Mesothelial cell of epicardium (in vitro differentiated cells): Measurements from ENCODE around the gene MAP3K1. TPM values are rescaled to one million over a fixed set of nuclear protein-coding genes. Genes with fewer than 3 reads are reported as not detected.

Source experiments
- DNase-seq, 2 experiments: peaks; one replicate each; pipeline ENCODE4 v3.0.0; 2021; ENCODE audit warnings: low spot score in 2 of 2; ENCODE audit not compliant: unreplicated experiment in 2 of 2
- H3K27ac Mint-ChIP-seq: 2 replicates; pipeline ENCODE4 v1.8.0; 2021; ENCODE audit warnings: mixed read lengths
- H3K27me3 Mint-ChIP-seq: 2 replicates; pipeline ENCODE4 v1.8.0; 2021; ENCODE audit warnings: low read depth, mixed read lengths
- H3K36me3 Mint-ChIP-seq: 2 replicates; pipeline ENCODE4 v1.8.0; 2021; ENCODE audit warnings: mixed read lengths
- H3K4me1 Mint-ChIP-seq: 2 replicates; pipeline ENCODE4 v1.8.0; 2021; ENCODE audit warnings: mixed read lengths
- H3K4me3 Mint-ChIP-seq: 2 replicates; pipeline ENCODE4 v1.8.0; 2021; ENCODE audit warnings: mild to moderate bottlenecking, moderate library complexity, mixed read lengths
- H3K9me3 Mint-ChIP-seq: 2 replicates; pipeline ENCODE4 v1.8.0; 2021; ENCODE audit warnings: mixed read lengths
- total RNA-seq: library from RNA; stranded (reverse); gene quantifications from 3 replicates; pipeline ENCODE4 v1.2.1, GENCODE V29; 2021
- TF ChIP-seq, protein P1 (sequence below): fragments of 200-600 bp; sonication (generic); IDR thresholded peaks from one replicate; pipeline ENCODE4 v1.5.0; 2021; ENCODE audit warnings: antibody characterized with exemption; ENCODE audit not compliant: unreplicated experiment

Gene MAP3K1
- total RNA-seq, 1 donor from 2014 or later, result 54.8 TPM

DNA sequence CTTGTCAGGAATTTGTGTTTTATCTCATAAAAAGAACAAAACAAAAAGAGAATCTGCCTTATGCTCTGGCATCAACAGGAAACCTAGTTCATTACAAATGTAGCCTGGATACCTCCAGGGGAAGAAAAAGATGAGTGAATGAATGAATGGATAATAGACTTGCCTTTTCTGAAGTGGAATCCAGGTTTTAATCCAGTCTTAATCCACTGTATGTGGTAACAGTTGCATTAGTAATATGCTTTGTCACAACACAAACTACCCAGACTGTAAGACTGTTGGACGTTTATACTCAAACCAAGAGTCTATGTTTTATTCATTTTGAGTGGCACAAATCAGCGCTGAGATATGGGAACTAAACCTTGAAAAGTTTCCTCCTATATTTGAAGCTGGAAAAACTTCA, 32.1 kb upstream of the MAP3K1 start:
- no peak for DNase-seq
- H3K27ac Mint-ChIP-seq, result no peak overlapping the region
- H3K27me3 Mint-ChIP-seq, result no peaks in the 10 kb centered on the region
- H3K36me3 Mint-ChIP-seq, result peaks cover 4% of the 10 kb centered on the region
- H3K9me3 Mint-ChIP-seq, result peaks cover 21% of the 10 kb centered on the region
- H3K4me1 Mint-ChIP-seq, result no peaks in the 10 kb centered on the region
- TF ChIP-seq, protein P1, sequence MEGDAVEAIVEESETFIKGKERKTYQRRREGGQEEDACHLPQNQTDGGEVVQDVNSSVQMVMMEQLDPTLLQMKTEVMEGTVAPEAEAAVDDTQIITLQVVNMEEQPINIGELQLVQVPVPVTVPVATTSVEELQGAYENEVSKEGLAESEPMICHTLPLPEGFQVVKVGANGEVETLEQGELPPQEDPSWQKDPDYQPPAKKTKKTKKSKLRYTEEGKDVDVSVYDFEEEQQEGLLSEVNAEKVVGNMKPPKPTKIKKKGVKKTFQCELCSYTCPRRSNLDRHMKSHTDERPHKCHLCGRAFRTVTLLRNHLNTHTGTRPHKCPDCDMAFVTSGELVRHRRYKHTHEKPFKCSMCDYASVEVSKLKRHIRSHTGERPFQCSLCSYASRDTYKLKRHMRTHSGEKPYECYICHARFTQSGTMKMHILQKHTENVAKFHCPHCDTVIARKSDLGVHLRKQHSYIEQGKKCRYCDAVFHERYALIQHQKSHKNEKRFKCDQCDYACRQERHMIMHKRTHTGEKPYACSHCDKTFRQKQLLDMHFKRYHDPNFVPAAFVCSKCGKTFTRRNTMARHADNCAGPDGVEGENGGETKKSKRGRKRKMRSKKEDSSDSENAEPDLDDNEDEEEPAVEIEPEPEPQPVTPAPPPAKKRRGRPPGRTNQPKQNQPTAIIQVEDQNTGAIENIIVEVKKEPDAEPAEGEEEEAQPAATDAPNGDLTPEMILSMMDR, result no peak
- H3K4me3 Mint-ChIP-seq, result no peak overlapping the region

DNA sequence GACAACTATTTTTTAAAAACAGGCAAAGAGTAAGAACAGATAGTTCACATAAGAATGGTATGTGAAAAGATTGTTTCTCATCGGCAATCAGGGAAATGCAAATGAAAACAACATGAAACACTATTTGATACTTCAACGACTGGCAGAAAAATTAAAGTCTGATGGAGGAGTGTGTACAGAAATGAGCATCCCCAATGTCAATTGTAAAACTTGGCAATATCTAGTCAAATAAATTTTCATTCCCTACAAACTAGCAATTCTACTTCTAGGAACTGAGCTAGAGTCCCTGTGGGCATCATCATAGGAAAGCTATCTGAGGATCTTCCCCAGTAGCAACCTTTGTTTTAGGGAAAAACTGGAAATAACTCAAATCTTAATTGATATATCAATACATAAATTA, 29.0 kb upstream of the MAP3K1 start:
- TF ChIP-seq, protein P1, result no peak
- no peaks in the 10 kb centered on the region for H3K27me3 Mint-ChIP-seq
- peaks cover 8% of the 10 kb centered on the region for H3K9me3 Mint-ChIP-seq

DNA sequence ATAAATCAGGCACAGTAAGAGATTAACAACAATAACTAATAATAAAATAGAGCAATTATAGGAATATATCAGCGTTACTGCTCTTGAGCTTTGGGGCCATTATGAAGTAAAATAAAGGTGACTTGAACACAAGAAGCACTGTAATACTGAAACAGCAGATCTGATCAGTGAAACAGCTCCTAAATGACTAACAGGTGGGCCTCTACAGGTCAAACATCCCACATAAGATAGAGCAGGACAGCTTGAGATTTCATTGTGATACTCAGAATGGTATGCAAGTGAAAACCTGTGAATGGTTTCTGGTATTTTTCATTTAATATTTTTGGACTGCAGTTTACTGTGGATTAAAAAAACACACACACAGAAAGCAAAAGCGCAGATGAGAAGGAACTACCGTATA, 24.0 kb upstream of the MAP3K1 start:
- H3K36me3 Mint-ChIP-seq, result no peaks in the 10 kb centered on the region
- no peak for DNase-seq
- TF ChIP-seq, protein P1, result no peak
- no peaks in the 10 kb centered on the region for H3K4me1 Mint-ChIP-seq
- no peak overlapping the region for H3K27ac Mint-ChIP-seq
- H3K27me3 Mint-ChIP-seq, result no peaks in the 10 kb centered on the region
- H3K9me3 Mint-ChIP-seq, result peaks cover 8% of the 10 kb centered on the region
- no peak overlapping the region for H3K4me3 Mint-ChIP-seq

More for the DNA sequence above, 29.0 kb upstream of the MAP3K1 start:
- DNase-seq, result no peak
- H3K36me3 Mint-ChIP-seq, result no peaks in the 10 kb centered on the region
- no peaks in the 10 kb centered on the region for H3K4me1 Mint-ChIP-seq
- H3K27ac Mint-ChIP-seq, result no peak overlapping the region
- H3K4me3 Mint-ChIP-seq, result no peak overlapping the region

DNA sequence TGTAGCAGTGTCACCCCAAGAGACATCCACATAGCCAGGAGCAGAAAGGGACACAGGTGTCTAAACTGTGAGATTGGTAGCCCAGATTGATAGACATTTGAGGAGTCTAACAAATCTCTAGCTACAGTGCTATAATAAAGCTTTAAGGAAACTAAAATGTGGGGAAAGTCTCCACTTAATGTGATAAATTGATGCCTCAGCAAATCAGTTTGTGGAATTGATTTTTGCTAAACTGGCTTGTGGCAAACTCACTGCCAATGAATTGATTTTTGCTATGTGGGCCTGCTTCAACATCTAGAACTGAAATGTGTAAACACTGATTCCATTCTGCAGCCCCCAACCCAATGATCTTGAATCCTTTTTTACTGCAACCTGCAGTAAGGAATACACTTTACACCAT, 16.8 kb upstream of the MAP3K1 start:
- H3K27me3 Mint-ChIP-seq, result peaks cover 2% of the 10 kb centered on the region
- DNase-seq, result no peak
- no peaks in the 10 kb centered on the region for H3K4me1 Mint-ChIP-seq
- H3K27ac Mint-ChIP-seq, result no peak overlapping the region
- H3K4me3 Mint-ChIP-seq, result no peak overlapping the region
- TF ChIP-seq, protein P1, result no peak
- no peaks in the 10 kb centered on the region for H3K36me3 Mint-ChIP-seq
- peaks cover 3% of the 10 kb centered on the region for H3K9me3 Mint-ChIP-seq

DNA sequence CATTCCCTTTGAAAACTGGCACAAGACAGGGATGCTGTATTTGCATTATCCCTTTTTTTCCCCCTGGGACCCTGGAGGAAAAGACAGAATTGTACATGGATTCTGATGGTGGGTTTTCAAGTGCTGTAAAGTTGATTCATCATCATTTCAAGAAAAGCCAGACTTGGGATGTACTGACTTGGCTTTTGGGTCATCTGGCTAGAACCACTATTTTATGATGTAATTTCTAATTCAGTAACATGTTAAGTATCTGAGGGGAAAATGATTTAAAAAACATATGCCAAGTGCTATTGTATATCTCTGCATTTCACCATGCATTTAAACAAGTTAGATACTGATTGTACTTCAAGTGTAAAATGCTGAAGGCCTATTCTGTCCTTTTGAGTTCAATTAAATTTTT, 15.2 kb upstream of the MAP3K1 start:
- Mint-ChIP-seq H3K4me3 (no peak overlapping the region), H3K27me3 (peaks cover 2% of the 10 kb centered on the region), H3K27ac (no peak overlapping the region), H3K4me1 (no peaks in the 10 kb centered on the region), H3K36me3 (no peaks in the 10 kb centered on the region), H3K9me3 (no peaks in the 10 kb centered on the region)
- no peak for DNase-seq
- TF ChIP-seq, protein P1, result no peak

DNA sequence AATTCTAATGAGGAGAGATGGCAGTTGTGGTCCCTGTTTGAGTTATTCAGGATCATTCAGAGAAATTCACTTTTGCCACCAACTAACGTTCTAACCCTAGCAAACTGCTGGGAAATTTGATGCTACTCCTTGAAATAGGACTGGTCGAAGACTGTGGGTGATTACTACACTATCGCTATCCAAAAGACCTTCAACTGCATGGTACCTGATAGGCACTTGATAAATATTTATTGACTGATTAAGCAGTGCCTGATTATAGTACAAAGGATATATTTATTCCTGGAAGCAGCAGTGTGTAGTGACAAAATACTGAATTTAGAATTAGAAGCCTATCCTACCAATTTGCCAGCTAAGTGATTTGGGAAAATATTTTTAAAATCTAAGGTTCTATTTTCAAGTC, 14.1 kb upstream of the MAP3K1 start:
- DNase-seq, result no peak
- Mint-ChIP-seq H3K4me1 (no peaks in the 10 kb centered on the region), H3K36me3 (no peaks in the 10 kb centered on the region), H3K27me3 (peaks cover 2% of the 10 kb centered on the region), H3K9me3 (no peaks in the 10 kb centered on the region), H3K27ac (no peak overlapping the region), H3K4me3 (no peak overlapping the region)
- TF ChIP-seq, protein P1, result no peak
